Lung (tissue), 12 donors: Measurements from ENCODE around the gene TSPAN18. TPM values are rescaled to one million over a fixed set of nuclear protein-coding genes. Genes with fewer than 3 reads are reported as not detected.
A peak's percentile ranks its signal among the peaks of the same experiment; 100 is the strongest.

Experiments used
- ATAC-seq: fragments of 200-7000 bp; cut with Tn5 transposase; one replicate; pipeline ENCODE4 v1.9.1; 2020; ENCODE audit warnings: moderate number of reproducible peaks; ENCODE audit not compliant: insufficient read depth, low FRiP score
- DNase-seq, 3 donors: peaks; one replicate each; pipeline ENCODE4 v3.0.0-alpha.2; 2013 to 2017
- H3K27ac ChIP-seq, 2 donors: one replicate each; pipeline ENCODE4 v1.5.1; 2013; ENCODE audit warnings: mild to moderate bottlenecking in 2 of 2, moderate library complexity in 2 of 2, control low read depth in 1 of 2, inconsistent platforms in 1 of 2, low read depth in 1 of 2, low read length in 1 of 2
- H3K27me3 ChIP-seq, 3 donors: one replicate each; pipeline ENCODE4 v1.5.1; 2013; ENCODE audit warnings: low read length in 2 of 3; ENCODE audit not compliant: control insufficient read depth in 3 of 3, insufficient read depth in 3 of 3
- H3K36me3 ChIP-seq, 4 donors: one replicate each; pipeline ENCODE4 v1.5.1; 2013; ENCODE audit warnings: low read length in 4 of 4, mild to moderate bottlenecking in 1 of 4, moderate library complexity in 1 of 4; ENCODE audit not compliant: control insufficient read depth in 4 of 4, insufficient read depth in 4 of 4
- H3K4me1 ChIP-seq, 5 donors: one replicate each; pipeline ENCODE4 v1.5.1; 2013; ENCODE audit warnings: low read length in 5 of 5, mild to moderate bottlenecking in 2 of 5, moderate library complexity in 1 of 5; ENCODE audit not compliant: control insufficient read depth in 5 of 5, insufficient read depth in 5 of 5
- H3K4me3 ChIP-seq: one replicate; pipeline ENCODE4 v1.5.1; 2013; ENCODE audit warnings: mild to moderate bottlenecking, control low read depth, moderate library complexity
- H3K9ac ChIP-seq, 2 donors: one replicate each; pipeline ENCODE4 v1.5.1; 2013; ENCODE audit warnings: low read length in 2 of 2, control low read depth in 1 of 2; ENCODE audit not compliant: insufficient read depth in 1 of 2
- H3K9me3 ChIP-seq, 4 donors: one replicate each; pipeline ENCODE4 v1.5.1; 2013; ENCODE audit warnings: low read length in 3 of 4, mild to moderate bottlenecking in 1 of 4, moderate library complexity in 1 of 4; ENCODE audit not compliant: control insufficient read depth in 4 of 4, insufficient read depth in 3 of 4
- CTCF ChIP-seq: IDR thresholded peaks from 2 replicates; pipeline ENCODE4 v1.5.1; 2012; ENCODE audit warnings: mild to moderate bottlenecking; ENCODE audit errors: control extremely low read depth, extremely low read depth
- WGBS, 2 donors: extraction: QIAGEN DNeasy Blood & Tissue Kit; methylation state at CpG; one replicate each; pipeline ENCODE4 v1.1.7; 2013; 5-methylcytosine and 5-hydroxymethylcytosine counted together
- polyA plus RNA-seq, 2 donors: library from polyadenylated mRNA; stranded (reverse); fragments of 200-250 nt; gene quantifications; one replicate each; pipeline ENCODE4 v1.2.1, GENCODE V29; 2013
- total RNA-seq, 2 donors: library from RNA; depleted of rRNA in 1 of 2; stranded (reverse); fragments of >200 nt in 1 of 2; gene quantifications; one replicate each; pipeline ENCODE4 v1.2.1, GENCODE V29; 2014 to 2021
- donor health status: control.
- donor health status: control.
- donor health status: Bipolar disorder and iron deficiency.
- donor health status: healthy.
- donor health status: DM: yes; HTN: yes; CAD: no.

The TSPAN18 gene
- total and polyA plus RNA-seq, 4 donors: 8.3 to 40.7 (median 21.4) TPM

DNA sequence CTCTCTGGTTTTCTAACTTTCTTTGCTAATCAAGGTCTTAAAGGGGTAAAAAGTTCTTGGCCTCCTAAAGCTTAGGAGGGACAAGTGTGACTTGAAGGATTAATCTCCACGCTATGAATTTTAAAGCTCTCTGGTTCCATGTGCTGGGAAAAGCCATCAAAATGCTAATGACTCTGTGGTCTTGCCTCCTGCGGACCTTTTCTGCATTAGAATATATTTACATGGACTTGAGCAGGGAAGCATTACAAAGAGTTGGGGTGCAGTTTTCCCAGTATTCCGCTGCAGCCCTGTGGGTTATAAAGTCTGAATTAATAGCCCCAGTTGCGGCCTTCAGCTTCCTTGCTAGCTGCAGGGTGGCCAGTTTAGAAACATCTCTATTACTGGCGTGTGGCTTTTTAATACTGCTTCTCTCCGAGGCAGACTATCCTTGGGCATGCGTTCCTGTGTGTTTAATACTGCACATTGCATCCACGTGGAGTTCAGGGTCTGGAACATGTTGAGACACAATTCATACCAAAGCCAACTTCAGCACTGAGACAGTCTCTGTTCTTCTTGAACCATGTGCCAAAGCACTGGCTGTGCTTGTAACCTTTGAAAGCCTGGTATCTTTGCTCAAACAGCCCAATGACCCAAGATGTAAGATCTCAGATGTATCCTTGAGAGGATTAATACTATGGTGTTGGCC, 27.3 kb downstream of the TSPAN18 start:
- TF ChIP-seq CTCF: no peak
- Histone ChIP-seq H3K4me3 (no peak overlapping the region), H3K27me3 (no peaks in the 10 kb centered on the region), H3K4me1 (peaks cover 6 to 14% (median 10%) of the 10 kb centered on the region in 5 donors), H3K27ac (no peak overlapping the region), H3K9me3 (peaks cover 0 to 10% (median 0%) of the 10 kb centered on the region in 4 donors), H3K36me3 (no peaks in the 10 kb centered on the region), H3K9ac (no peak overlapping the region)
- ATAC-seq (no peak), DNase-seq (peak in 1 of 3 donors; percentile 10)
- 82 to 87% methylated on average over 8 of the region's 8 CpGs for WGBS, 2 donors

DNA sequence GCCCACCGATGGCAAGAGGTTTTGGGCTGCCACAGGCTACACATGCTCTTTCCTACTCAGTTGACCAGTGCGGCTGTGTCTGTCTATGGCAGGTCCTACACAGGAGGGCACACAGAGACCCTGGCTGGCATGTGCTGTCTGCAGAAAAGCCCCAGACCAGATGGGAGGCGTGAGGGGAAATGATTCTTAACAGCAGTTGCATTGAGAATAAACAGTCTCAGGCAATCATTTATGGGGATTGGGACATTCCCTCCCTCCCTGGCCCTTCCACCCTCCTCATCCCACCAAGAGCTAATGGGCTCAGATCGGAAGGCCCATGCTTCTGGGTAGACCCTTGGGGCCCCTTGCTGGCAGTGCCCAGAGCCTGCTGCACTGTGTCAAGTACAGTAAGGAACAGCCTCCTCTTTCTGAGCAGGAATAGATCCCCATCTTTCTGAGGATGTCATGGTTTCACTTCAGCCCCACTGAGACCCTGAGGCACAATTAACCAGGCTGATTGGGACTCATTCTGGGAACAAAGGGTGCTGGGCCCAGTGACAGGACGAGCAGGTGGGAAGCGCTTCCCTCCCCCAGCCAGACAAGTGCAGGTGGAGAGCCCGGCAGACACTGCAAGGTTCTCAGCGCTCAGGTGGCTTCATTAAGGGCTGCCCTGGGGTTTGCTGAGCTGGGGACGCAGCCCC, 28.3 kb downstream of the TSPAN18 start:
- H3K4me3 ChIP-seq: no peak overlapping the region
- no peak overlapping the region for H3K9ac ChIP-seq
- peaks cover 0 to 11% (median 0%) of the 10 kb centered on the region in 4 donors for H3K9me3 ChIP-seq
- TF ChIP-seq CTCF: no peak
- H3K36me3 ChIP-seq: no peaks in the 10 kb centered on the region
- ATAC-seq (no peak), DNase-seq (peak in 1 of 3 donors; percentile 13)
- 71 to 72% methylated on average over 9 of the region's 9 CpGs for WGBS, 2 donors
- no peak overlapping the region for H3K27ac ChIP-seq
- H3K4me1 ChIP-seq: peaks cover 6 to 16% (median 12%) of the 10 kb centered on the region in 5 donors
- H3K27me3 ChIP-seq: no peaks in the 10 kb centered on the region

- Histone ChIP-seq H3K9me3 (peaks cover 0 to 11% (median 0%) of the 10 kb centered on the region in 4 donors), H3K4me1 (peaks cover 6 to 20% (median 13%) of the 10 kb centered on the region in 5 donors)
- peak in 2 of 3 donors; percentile 21 to 52 for DNase-seq
Measured at GRCh38 chr11:44755556-44756523, 29.1 kb downstream of the TSPAN18 start.

More at GRCh38 chr11:44755556-44756523, 29.1 kb downstream of the TSPAN18 start:
- 60 to 71% methylated on average over 7 of the region's 7 CpGs for WGBS, 2 donors
- Histone ChIP-seq H3K9ac (no peak overlapping the region), H3K4me3 (no peak overlapping the region), H3K27me3 (no peaks in the 10 kb centered on the region), H3K27ac (no peak overlapping the region), H3K36me3 (no peaks in the 10 kb centered on the region)
- ATAC-seq: no peak
- TF ChIP-seq CTCF: no peak
